HFFc6 (cell line): Measurements from ENCODE around the gene PFKP. TPM values are rescaled to one million over a fixed set of nuclear protein-coding genes. Genes with fewer than 3 reads are reported as not detected.

ENCODE experiments used
- DNase-seq: peaks from one replicate; pipeline ENCODE4 v3.0.0-alpha.2; 2018
- H3K27ac Mint-ChIP-seq: 2 replicates; pipeline ENCODE4 v1.8.0; 2020; ENCODE audit warnings: mild to moderate bottlenecking, mixed read lengths
- H3K27me3 Mint-ChIP-seq: 2 replicates; pipeline ENCODE4 v1.8.0; 2021; ENCODE audit warnings: mild to moderate bottlenecking, moderate library complexity, mixed read lengths; ENCODE audit not compliant: insufficient read depth
- H3K36me3 Mint-ChIP-seq: 2 replicates; pipeline ENCODE4 v1.8.0; 2021; ENCODE audit warnings: low read depth, mixed read lengths
- H3K4me1 Mint-ChIP-seq: 2 replicates; pipeline ENCODE4 v1.8.0; 2020; ENCODE audit warnings: low read depth, mixed read lengths
- H3K4me3 Mint-ChIP-seq: 2 replicates; pipeline ENCODE4 v1.8.0; 2020; ENCODE audit warnings: mild to moderate bottlenecking, moderate library complexity, mixed read lengths
- H3K9me3 Mint-ChIP-seq: 2 replicates; pipeline ENCODE4 v1.8.0; 2020; ENCODE audit warnings: mild to moderate bottlenecking, mixed read lengths
- CTCF ChIP-seq: fragments of 200-600 bp; sonication (generic); IDR thresholded peaks from 2 replicates; pipeline ENCODE4 v1.5.0; 2021; ENCODE audit warnings: antibody characterized with exemption, mild to moderate bottlenecking
- total RNA-seq, 6 experiments: library from RNA; stranded (reverse); fragmentation: NEBNext Ultra II Directional; extraction: Animal tissue kit (Norgen Biotek cat#: 25700); gene quantifications; 2 replicates in 1 of 6; 3 replicates in 5 of 6; pipeline ENCODE4 v1.2.3, GENCODE V29; 2021

Gene PFKP
- total RNA-seq, 6 experiments from 2014 or later: 131 to 173 (median 161) TPM

GRCh38 chr10:3150366-3150765 lies 83.0 kb downstream of the PFKP start:
- H3K4me3 Mint-ChIP-seq: no peak overlapping the region
- peaks cover 43% of the 10 kb centered on the region for H3K36me3 Mint-ChIP-seq

GRCh38 chr10:3150961-3151360 lies 83.6 kb downstream of the PFKP start:
- Mint-ChIP-seq H3K27me3 (no peaks in the 10 kb centered on the region), H3K4me3 (no peak overlapping the region), H3K9me3 (no peaks in the 10 kb centered on the region), H3K36me3 (peaks cover 44% of the 10 kb centered on the region), H3K4me1 (no peaks in the 10 kb centered on the region), H3K27ac (no peak overlapping the region)
- TF ChIP-seq CTCF: no peak
- DNase-seq: no peak

More at GRCh38 chr10:3150366-3150765, 83.0 kb downstream of the PFKP start:
- H3K27ac Mint-ChIP-seq: no peak overlapping the region; the same call in 1 of the 2 replicates
- no peak for DNase-seq
- TF ChIP-seq CTCF: no peak
- H3K27me3 Mint-ChIP-seq: no peaks in the 10 kb centered on the region
- no peaks in the 10 kb centered on the region for H3K4me1 Mint-ChIP-seq
- H3K9me3 Mint-ChIP-seq: no peaks in the 10 kb centered on the region

- no peak for DNase-seq
- Mint-ChIP-seq H3K9me3 (no peaks in the 10 kb centered on the region), H3K4me3 (no peak overlapping the region), H3K27ac (no peak overlapping the region), H3K36me3 (peaks cover 49% of the 10 kb centered on the region), H3K4me1 (no peaks in the 10 kb centered on the region), H3K27me3 (no peaks in the 10 kb centered on the region)
- TF ChIP-seq CTCF: no peak
Measured at GRCh38 chr10:3151889-3152565, 84.7 kb downstream of the PFKP start.

GRCh38 chr10:3152566-3152935 lies 85.2 kb downstream of the PFKP start:
- DNase-seq: no peak
- H3K27me3 Mint-ChIP-seq: no peaks in the 10 kb centered on the region
- no peak for TF ChIP-seq CTCF
- H3K9me3 Mint-ChIP-seq: no peaks in the 10 kb centered on the region
- peaks cover 49% of the 10 kb centered on the region for H3K36me3 Mint-ChIP-seq
- H3K4me3 Mint-ChIP-seq: no peak overlapping the region
- H3K4me1 Mint-ChIP-seq: no peaks in the 10 kb centered on the region
- H3K27ac Mint-ChIP-seq: no peak overlapping the region

GRCh38 chr10:3154666-3155065 lies 87.3 kb downstream of the PFKP start:
- Mint-ChIP-seq H3K9me3 (no peaks in the 10 kb centered on the region), H3K4me1 (no peaks in the 10 kb centered on the region), H3K4me3 (no peak overlapping the region), H3K27me3 (no peaks in the 10 kb centered on the region), H3K27ac (no peak overlapping the region), H3K36me3 (peaks cover 51% of the 10 kb centered on the region)
- no peak for TF ChIP-seq CTCF
- DNase-seq: no peak
